Skeletal muscle cell (primary cell): ENCODE measurements around the gene MPV17L.
"Not testable (repeated sequence)": the region's sequence is repeated elsewhere in the genome, so short reads cannot be mapped to it uniquely, and the experiment has no call there.

Source experiments
- DNase-seq: peaks from one replicate; pipeline ENCODE4 v3.0.0-alpha.2; 2010; ENCODE audit warnings: low read depth
- H3K4me3 ChIP-seq: 2 replicates; pipeline ENCODE4 v1.5.1; 2011; ENCODE audit warnings: low read depth, mild to moderate bottlenecking, control low read depth, low read length, moderate library complexity

The MPV17L gene

GRCh38 chr16:15404792-15405191 lies 9.2 kb downstream of the MPV17L start:
- no peak overlapping the region for H3K4me3 ChIP-seq
- no peak for DNase-seq

DNA sequence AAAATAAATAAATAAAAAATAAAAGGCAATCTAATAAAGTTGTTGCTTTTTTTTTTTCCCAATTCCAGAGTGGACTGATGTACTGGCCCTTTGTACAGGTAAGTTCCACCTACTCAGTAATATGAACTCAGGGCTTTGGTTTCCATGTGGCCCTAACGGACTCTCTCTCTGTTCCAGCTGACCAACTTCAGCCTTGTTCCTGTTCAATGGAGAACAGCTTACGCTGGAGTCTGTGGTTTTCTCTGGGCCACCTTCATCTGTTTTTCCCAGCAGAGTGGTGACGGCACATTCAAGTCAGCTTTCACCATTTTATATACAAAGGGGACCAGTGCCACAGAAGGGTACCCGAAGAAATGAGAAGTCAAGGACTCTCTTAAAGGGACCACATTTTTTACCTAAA lies 12.2 kb downstream of the MPV17L start:
- not testable (repeated sequence) for DNase-seq, H3K4me3 ChIP-seq

- H3K4me3 ChIP-seq, DNase-seq: not testable (repeated sequence)
These were observed 13.9 kb downstream of the MPV17L start for GRCh38 chr16:15409476-15409875.

- no peak for DNase-seq
- no peak overlapping the region for H3K4me3 ChIP-seq
These were observed 20.0 kb downstream of the MPV17L start for GRCh38 chr16:15415511-15415985.

DNA sequence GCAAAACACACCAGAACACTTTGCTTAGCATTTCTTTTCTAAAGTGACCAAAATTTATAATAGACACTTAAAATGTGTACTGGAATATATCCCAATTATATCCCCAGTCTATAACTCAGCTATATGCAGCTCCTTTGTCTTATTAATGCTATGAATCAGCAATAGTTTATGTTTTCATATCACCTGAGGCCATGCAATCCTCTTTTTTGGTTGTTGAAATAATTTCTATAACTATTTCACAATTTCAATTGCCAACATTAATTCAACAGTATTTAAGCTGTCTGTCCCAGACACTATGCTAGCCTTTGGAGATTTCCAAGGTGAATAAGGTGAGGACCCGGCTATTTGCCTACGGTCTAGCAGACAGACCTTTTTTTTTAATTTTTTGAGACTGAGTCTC lies 21.6 kb downstream of the MPV17L start:
- no peak overlapping the region for H3K4me3 ChIP-seq
- no peak for DNase-seq

- DNase-seq, result no peak
These were observed 22.7 kb downstream of the MPV17L start for GRCh38 chr16:15418206-15418605.

GRCh38 chr16:15421696-15422095 lies 26.1 kb downstream of the MPV17L start:
- DNase-seq, H3K4me3 ChIP-seq: not testable (repeated sequence)

More at GRCh38 chr16:15418206-15418605, 22.7 kb downstream of the MPV17L start:
- H3K4me3 ChIP-seq, result no peak overlapping the region

DNA sequence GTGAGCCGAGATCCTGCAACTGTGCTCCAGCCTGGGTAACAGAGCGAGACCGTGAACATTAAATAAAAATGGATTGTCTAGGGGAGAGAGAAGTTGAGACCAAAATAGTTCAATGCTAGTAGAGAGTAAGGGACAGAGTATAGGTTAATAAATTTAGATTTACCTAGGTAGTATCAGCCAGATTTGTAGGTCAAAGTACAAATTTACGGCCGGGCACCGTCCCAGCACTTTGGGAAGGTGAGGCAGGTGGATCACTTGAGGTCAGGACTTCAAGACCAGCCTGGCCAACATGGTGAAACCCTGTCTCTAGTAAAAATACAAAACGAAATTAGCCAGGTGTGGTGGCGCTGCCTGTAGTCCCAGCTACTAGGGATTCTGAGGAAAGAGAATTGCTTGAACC lies 26.7 kb downstream of the MPV17L start:
- DNase-seq, result no peak
- no peak overlapping the region for H3K4me3 ChIP-seq

- no peak overlapping the region for H3K4me3 ChIP-seq
- DNase-seq, result no peak
These were observed 30.3 kb downstream of the MPV17L start for GRCh38 chr16:15425861-15426260.

- no peak for DNase-seq
- no peak overlapping the region for H3K4me3 ChIP-seq
These were observed 31.2 kb downstream of the MPV17L start for GRCh38 chr16:15426796-15427195.

GRCh38 chr16:15427648-15428239 lies 32.2 kb downstream of the MPV17L start:
- H3K4me3 ChIP-seq, result no peak overlapping the region
- DNase-seq, result peak; percentile 51

DNA sequence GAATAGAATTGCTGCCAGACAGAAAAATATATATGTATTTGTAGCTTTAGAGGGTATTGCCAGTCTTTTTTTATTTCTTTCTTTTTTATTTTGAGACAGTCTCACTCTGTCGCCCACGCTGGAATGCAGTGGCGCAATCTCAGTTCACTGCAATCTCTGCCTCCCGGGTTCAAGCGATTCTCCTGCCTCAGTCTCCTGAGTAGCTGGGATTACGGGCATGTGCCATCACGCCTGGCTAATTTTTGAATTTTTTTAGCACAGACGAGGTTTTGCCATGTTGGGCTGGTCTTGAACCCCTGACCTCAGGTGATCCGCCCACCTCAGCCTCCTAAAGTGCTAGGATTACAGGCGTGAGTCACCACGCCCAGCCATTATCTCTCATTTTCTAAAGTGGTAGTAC lies 35.3 kb downstream of the MPV17L start:
- not testable (repeated sequence) for H3K4me3 ChIP-seq, DNase-seq

GRCh38 chr16:15434079-15434424 lies 38.5 kb downstream of the MPV17L start:
- H3K4me3 ChIP-seq, result peak overlapping the region; percentile 93
- DNase-seq, result no peak

DNA sequence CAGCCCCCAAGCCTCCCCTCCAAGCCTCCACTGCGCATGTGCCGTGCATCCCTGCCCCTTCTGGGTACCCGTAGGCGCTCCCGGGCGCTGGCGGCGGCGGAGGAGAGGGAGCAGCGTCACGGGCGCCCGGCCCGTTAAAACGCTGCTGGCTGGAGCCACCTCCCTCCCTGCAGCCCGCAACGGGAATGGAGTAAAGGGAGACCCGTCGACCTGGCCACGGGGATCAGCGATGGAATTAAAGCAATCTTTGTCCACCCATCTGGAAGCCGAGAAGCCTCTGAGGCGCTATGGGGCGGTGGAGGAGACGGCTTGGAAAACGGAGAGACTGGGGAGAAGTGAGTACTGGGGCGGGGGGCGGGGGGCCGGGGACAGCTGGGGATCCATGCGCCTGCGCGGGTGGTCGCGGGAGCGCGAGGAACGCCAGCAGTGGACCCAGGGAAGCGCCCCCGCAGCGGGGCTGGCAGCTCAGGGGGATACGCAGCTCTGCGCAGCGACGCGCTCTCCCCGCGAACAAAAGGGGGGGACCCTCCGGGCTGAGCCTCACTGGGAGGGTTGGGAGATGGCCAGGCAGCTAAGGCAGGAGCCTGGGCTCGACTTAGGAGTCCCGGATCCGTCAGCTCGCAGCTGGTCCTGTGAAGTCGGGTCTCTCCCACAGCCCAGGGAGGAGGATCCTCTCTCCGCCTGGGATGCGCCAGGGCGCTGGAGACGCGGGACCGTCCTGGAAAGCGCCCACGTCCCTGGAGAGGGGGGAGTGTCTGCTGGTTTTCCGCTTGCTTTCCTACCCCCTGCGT lies 39.1 kb downstream of the MPV17L start, which contains the start of gene BMERB1:
Gene BMERB1, plus strand, starts transcription at position 164 of the 791 bp plus-strand sequence. Its CDS starts 66 bp downstream, at position 230.
- peak within 1 kb of the TSS; percentile 93 for H3K4me3 ChIP-seq
- peak; percentile 37 for DNase-seq

GRCh38 chr16:15435216-15435864 lies 39.8 kb downstream of the MPV17L start:
- no peak for DNase-seq
- peak overlapping the region; percentile 93 for H3K4me3 ChIP-seq

GRCh38 chr16:15439102-15439501 lies 43.5 kb downstream of the MPV17L start:
- no peak for DNase-seq
- no peak overlapping the region for H3K4me3 ChIP-seq

GRCh38 chr16:15439521-15439920 lies 44.0 kb downstream of the MPV17L start:
- DNase-seq, result no peak
- H3K4me3 ChIP-seq, result no peak overlapping the region

DNA sequence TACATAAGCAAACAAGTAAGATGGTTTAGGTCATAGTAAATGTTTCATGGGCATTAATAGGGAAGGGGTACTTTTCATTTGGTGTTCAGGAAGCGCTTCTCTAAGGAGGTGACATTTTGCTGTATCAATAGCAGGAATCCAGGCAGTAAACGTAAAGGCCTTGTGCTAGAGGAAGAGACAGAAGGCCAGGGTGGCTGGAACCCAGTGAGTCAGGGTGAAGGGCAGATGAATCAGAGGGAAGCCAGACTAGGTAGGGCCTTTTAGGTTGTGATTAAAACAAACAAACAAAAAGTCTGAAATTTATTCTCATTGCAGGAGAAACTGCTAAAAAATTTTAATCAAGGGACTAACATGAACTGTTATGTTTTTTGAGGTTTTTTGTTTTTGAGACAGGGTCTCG lies 45.3 kb downstream of the MPV17L start:
- DNase-seq, result peak; percentile 47

GRCh38 chr16:15442140-15442539 lies 46.6 kb downstream of the MPV17L start:
- not testable (repeated sequence) for H3K4me3 ChIP-seq, DNase-seq

More for the DNA sequence above, 45.3 kb downstream of the MPV17L start:
- no peak overlapping the region for H3K4me3 ChIP-seq

DNA sequence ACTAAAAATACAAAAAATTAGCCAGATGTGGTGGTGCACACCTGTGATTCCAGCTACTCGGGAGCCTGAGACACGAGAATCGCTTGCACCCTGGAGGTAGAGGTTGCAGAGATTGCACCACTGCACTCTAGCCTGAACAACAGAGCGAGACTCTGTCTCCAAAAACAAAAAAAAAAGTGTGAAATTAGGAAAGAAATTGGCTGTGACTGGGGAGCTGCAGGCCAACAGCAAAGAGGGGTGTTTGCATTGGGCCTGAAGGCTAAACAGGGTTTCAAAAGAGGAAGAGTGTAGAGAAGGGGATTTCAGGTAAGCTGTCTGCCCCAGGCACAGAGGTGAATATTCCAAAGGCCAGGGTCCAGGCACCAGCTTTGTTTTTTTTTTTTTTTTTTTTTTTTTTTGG lies 48.2 kb downstream of the MPV17L start:
- no peak overlapping the region for H3K4me3 ChIP-seq
- DNase-seq, result no peak
